ENCODE results near the gene CD52. TPM values are rescaled to one million over a fixed set of nuclear protein-coding genes. Genes with fewer than 3 reads are reported as not detected.

CD52 gene
- total RNA-seq (2022; extraction: Qiagen RNA extraction): not detected in 5 replicates

GRCh38 chr1:26317612-26318337 is at the start of gene CD52:
Gene CD52 (plus strand): TSS chr1:26317958. CDS start chr1:26318018, 60 bp downstream.

GRCh38 chr1:26279456-26280332 is 38.1 kb upstream of the CD52 start, which contains the start of gene SH3BGRL3:
Gene SH3BGRL3 (plus strand): TSS chr1:26280086. CDS start chr1:26280156, 70 bp downstream.

GRCh38 chr1:26306290-26307229 is 11.2 kb upstream of the CD52 start, which contains the start of gene UBXN11:
Gene UBXN11 (minus strand): TSS chr1:26306636. CDS start chr1:26302883, 3,753 bp downstream.

GRCh38 chr1:26353976-26354820 is 36.4 kb downstream of the CD52 start, which contains the start of gene CRYBG2:
Gene CRYBG2 (minus strand): TSS chr1:26354130. CDS start chr1:26346657, 7,473 bp downstream.

Other genes with a start within 250 kb of the CD52 start
- 1.5 to 2.0 TPM (median 1.9 TPM) in 5 replicates for gene PDIK1L, start 206.1 kb upstream of the CD52 start, total RNA-seq (2022; extraction: Qiagen RNA extraction)
- 0.03 to 0.07 TPM (median 0.07 TPM) in 3 of 5 replicates, not detected in the others for gene FAM110D, start 158.9 kb upstream of the CD52 start, total RNA-seq (2022; extraction: Qiagen RNA extraction)
- gene C1orf232, start 149.0 kb upstream of the CD52 start, total RNA-seq (2022; extraction: Qiagen RNA extraction): not detected in 5 replicates
- gene ZNF593, start 148.1 kb upstream of the CD52 start, total RNA-seq (2022; extraction: Qiagen RNA extraction): 48.0 to 76.8 TPM (median 69.5 TPM) in 5 replicates
- 0.09 to 0.47 TPM in 2 of 5 replicates, not detected in the others for gene ZNF593OS, start 146.1 kb upstream of the CD52 start, total RNA-seq (2022; extraction: Qiagen RNA extraction)
- gene CNKSR1, start 140.5 kb upstream of the CD52 start, total RNA-seq (2022; extraction: Qiagen RNA extraction): 0.18 to 0.37 TPM (median 0.33 TPM) in 5 replicates
- gene CATSPER4, start 127.4 kb upstream of the CD52 start, total RNA-seq (2022; extraction: Qiagen RNA extraction): not detected in 5 replicates
- gene CEP85, start 83.8 kb upstream of the CD52 start, total RNA-seq (2022; extraction: Qiagen RNA extraction): 12.2 to 14.6 TPM (median 13.0 TPM) in 5 replicates
- 108 to 164 TPM (median 157 TPM) in 5 replicates for gene SH3BGRL3, start 37.9 kb upstream of the CD52 start, total RNA-seq (2022; extraction: Qiagen RNA extraction)
- 11.3 to 19.1 TPM (median 18.1 TPM) in 5 replicates for gene UBXN11, start 11.3 kb upstream of the CD52 start, total RNA-seq (2022; extraction: Qiagen RNA extraction)
- gene CRYBG2, start 36.2 kb downstream of the CD52 start, total RNA-seq (2022; extraction: Qiagen RNA extraction): 1.2 to 2.6 TPM (median 1.8 TPM) in 5 replicates
- gene ZNF683, start 54.8 kb downstream of the CD52 start, total RNA-seq (2022; extraction: Qiagen RNA extraction): not detected in 5 replicates
- 0.03 TPM in 1 of 5 replicates, not detected in the others for gene LIN28A, start 92.9 kb downstream of the CD52 start, total RNA-seq (2022; extraction: Qiagen RNA extraction)
- gene DHDDS, start 114.4 kb downstream of the CD52 start, total RNA-seq (2022; extraction: Qiagen RNA extraction): 23.2 to 29.7 TPM (median 23.8 TPM) in 5 replicates
- gene HMGN2, start 154.5 kb downstream of the CD52 start, total RNA-seq (2022; extraction: Qiagen RNA extraction): 328 to 421 TPM (median 343 TPM) in 5 replicates
- gene RPS6KA1, start 211.8 kb downstream of the CD52 start, total RNA-seq (2022; extraction: Qiagen RNA extraction): 15.2 to 18.2 TPM (median 16.7 TPM) in 5 replicates

Measured in A549 treated with CORT108297 at 1 μM for 4 hours (cell line).